ENCODE data around the gene DYSF. TPM values are rescaled to one million over a fixed set of nuclear protein-coding genes. Genes with fewer than 3 reads are reported as not detected.

Gene DYSF
- total and polyA plus RNA-seq, 3 donors from 2014 or later: 6.8 to 10.9 (median 8.9) TPM

DNA sequence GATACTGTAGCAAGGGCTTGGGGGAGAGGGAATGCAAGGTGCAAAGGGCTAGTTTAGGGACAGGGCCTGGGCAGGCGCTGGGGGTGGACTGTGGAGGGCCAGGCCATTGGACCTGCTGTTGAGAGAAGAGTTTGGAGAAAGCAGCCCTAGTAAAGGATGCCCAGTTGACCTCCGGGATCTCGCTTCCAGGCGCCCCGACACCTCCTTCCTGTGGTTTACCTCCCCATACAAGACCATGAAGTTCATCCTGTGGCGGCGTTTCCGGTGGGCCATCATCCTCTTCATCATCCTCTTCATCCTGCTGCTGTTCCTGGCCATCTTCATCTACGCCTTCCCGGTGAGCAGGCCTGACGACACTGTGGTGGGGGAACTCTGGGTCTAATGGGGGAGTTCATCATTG, 229.0 kb downstream of the DYSF start:
- H3K4me1 ChIP-seq: peaks cover 16% of the 10 kb centered on the region
- H3K27ac ChIP-seq: no peak overlapping the region
- no peaks in the 10 kb centered on the region for H3K36me3 ChIP-seq (ENCODE audit: low read depth, missing control alignments)
- H3K9me3 ChIP-seq: no peaks in the 10 kb centered on the region
- WGBS, 2 donors: 93 to 98% methylated on average over 11 of the region's 11 CpGs
- TF ChIP-seq, protein P1, sequence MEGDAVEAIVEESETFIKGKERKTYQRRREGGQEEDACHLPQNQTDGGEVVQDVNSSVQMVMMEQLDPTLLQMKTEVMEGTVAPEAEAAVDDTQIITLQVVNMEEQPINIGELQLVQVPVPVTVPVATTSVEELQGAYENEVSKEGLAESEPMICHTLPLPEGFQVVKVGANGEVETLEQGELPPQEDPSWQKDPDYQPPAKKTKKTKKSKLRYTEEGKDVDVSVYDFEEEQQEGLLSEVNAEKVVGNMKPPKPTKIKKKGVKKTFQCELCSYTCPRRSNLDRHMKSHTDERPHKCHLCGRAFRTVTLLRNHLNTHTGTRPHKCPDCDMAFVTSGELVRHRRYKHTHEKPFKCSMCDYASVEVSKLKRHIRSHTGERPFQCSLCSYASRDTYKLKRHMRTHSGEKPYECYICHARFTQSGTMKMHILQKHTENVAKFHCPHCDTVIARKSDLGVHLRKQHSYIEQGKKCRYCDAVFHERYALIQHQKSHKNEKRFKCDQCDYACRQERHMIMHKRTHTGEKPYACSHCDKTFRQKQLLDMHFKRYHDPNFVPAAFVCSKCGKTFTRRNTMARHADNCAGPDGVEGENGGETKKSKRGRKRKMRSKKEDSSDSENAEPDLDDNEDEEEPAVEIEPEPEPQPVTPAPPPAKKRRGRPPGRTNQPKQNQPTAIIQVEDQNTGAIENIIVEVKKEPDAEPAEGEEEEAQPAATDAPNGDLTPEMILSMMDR (IDR thresholded peaks at IDR 0.05): no peak
- no peak for TF ChIP-seq POLR2A (IDR thresholded peaks at IDR 0.05)
- no peak for DNase-seq
- H3K4me3 ChIP-seq: no peak overlapping the region
- H3K27me3 ChIP-seq: no peaks in the 10 kb centered on the region
- intact Hi-C loops (cut with DNase I; ENCODE audit: low total_unique reads): no loop called here

DNA sequence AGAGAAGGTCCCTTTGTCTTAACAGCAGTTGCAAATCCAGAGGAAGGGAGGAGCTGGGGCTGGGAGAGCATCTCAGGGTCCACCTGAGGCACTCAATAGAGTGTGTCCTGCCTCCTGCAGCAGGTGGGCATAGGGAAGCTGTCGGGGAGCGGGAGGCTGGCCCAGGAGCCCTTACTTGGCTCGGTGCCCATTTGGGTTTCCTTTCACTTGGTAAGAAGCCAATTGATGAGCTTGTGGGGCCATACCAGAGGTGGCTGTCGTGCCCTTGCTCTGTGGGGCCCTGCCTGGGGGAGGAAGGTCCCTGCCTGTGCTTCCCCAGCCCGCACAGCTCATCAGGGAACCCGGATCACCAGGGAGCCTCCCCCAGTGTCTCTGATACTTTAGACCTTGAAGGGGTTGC, 229.7 kb downstream of the DYSF start:
- intact Hi-C loops (cut with DNase I; ENCODE audit: low total_unique reads): no loop called here

DNA sequence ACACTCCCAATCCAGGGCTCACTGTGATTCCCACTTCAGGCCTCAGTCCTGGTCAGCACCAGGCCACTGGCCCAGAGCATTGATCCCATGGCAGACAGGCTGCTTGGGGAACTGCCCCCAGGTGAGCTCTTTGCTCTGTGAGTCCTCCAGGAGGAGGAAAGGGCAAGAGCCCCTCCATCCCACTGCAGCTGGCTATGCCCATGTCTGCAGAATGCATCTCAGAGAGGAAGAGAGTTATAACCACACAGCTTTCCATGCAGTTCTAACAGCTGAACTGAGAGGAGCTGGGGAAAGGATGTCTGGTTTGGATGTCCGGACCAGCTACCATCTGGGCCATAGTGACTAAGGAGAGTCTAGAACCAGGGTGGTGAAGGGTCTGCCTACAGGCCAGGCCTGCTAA, 230.3 kb downstream of the DYSF start:
- no peak for DNase-seq
- Histone ChIP-seq H3K4me1 (peaks cover 16% of the 10 kb centered on the region), H3K9me3 (no peaks in the 10 kb centered on the region), H3K4me3 (no peak overlapping the region), H3K36me3 (ENCODE audit: low read depth, missing control alignments) (no peaks in the 10 kb centered on the region), H3K27me3 (no peaks in the 10 kb centered on the region), H3K27ac (no peak overlapping the region)
- TF ChIP-seq POLR2A (IDR thresholded peaks at IDR 0.05): no peak
- TF ChIP-seq, protein P1 (IDR thresholded peaks at IDR 0.05): no peak
- 92 to 94% methylated on average over 1 of the region's 1 CpG for WGBS, 2 donors
- intact Hi-C loops (cut with DNase I; ENCODE audit: low total_unique reads): no loop called here

More for the DNA sequence above, 229.7 kb downstream of the DYSF start:
- Histone ChIP-seq H3K27ac (no peak overlapping the region), H3K9me3 (no peaks in the 10 kb centered on the region), H3K4me3 (no peak overlapping the region), H3K36me3 (ENCODE audit: low read depth, missing control alignments) (no peaks in the 10 kb centered on the region), H3K4me1 (peaks cover 16% of the 10 kb centered on the region), H3K27me3 (no peaks in the 10 kb centered on the region)
- TF ChIP-seq, protein P1 (IDR thresholded peaks at IDR 0.05): no peak
- TF ChIP-seq POLR2A (IDR thresholded peaks at IDR 0.05): no peak
- DNase-seq: no peak
- 76% methylated on average over 3 to 6 of the region's 6 CpGs for WGBS, 2 donors

DNA sequence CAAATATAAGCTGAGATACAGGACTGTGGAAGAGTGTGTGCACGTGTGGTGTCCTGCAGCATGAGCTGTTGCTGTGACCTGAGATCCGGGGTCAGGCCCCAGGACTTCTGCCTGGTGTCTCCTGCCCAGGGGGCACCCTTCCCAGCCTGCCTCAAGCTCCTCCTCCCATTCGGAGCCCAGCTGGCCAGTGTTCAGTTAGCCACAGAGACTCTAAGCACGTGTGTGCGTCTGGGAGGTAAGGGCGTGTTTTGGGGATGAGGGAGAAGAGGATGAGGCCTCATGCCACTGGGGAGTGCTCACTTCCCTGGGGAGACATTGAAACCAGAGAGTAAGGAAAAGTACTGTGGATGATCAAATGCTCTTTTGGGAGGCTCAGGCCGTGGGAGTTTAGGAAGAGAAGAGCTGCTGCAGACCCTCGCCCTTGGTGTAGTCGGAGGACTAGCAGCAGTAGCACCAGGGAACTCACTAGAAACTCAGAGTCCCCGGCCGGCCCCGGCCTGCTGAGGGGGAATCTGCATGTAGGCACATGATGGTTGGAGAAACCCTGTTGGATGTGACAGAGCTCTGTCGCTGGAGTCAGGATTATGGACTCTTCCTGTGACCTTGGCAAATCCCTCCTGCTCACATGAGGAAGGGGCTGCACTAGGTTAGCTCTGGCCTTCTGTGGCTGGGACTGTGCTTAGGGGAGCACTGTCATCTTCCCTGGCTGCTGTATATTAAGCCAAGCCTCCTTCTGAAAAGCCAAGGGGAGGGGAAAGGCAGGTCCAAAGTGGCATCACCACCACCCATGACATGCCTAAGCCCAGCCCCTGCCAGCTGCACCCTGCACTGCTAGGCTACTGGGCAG, 231.1 kb downstream of the DYSF start:
- Histone ChIP-seq H3K27ac (no peak overlapping the region), H3K4me3 (no peak overlapping the region), H3K36me3 (ENCODE audit: low read depth, missing control alignments) (no peaks in the 10 kb centered on the region), H3K4me1 (peaks cover 16% of the 10 kb centered on the region), H3K27me3 (no peaks in the 10 kb centered on the region), H3K9me3 (no peaks in the 10 kb centered on the region)
- TF ChIP-seq, protein P1 (IDR thresholded peaks at IDR 0.05): no peak
- TF ChIP-seq POLR2A (IDR thresholded peaks at IDR 0.05): no peak
- no peak for DNase-seq
- intact Hi-C loops (cut with DNase I; ENCODE audit: low total_unique reads): no loop called here
- 74 to 77% methylated on average over 13 of the region's 13 CpGs for WGBS, 2 donors
